ENCODE measurements around the gene EPC1. TPM values are rescaled to one million over a fixed set of nuclear protein-coding genes. Genes with fewer than 3 reads are reported as not detected.

Gene EPC1
- total and polyA plus RNA-seq, 12 donors: 8.4 to 25.4 (median 19.0) TPM

DNA sequence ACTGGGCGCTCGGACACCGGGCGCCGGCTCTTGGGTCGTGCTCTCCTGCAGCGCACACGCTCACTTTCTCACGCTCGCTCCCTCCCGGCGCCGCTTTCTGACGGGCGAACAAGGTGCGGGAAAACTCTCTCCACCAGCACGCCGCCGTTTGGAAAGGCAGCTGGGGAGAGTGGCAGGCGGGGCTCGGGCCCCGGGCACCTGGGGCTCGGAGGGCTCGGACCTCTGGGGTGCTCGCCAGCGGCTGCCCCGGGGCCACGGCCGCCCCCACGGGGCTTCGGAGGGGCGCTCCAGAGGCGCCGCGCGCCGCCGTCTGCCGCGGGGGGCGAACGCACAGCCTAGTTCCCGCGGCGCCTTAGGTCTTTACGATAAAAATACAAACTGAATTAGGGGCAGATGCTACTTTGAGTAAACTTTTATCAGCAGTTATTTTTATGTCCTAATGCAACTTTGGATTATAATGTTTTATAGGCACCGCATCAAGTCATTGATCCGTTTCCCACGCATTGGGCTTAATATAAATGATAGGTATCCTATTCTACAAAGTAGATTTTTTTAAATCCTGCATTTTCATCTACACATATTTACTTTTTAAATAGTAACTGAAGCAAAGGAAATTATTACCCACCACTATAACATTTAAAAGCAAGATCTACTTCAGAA is 535 bp upstream of the EPC1 start:
- DNase-seq (no peak), ATAC-seq (peak in 2 of 8 donors; percentile 0 to 5)
- TF ChIP-seq, protein P1, sequence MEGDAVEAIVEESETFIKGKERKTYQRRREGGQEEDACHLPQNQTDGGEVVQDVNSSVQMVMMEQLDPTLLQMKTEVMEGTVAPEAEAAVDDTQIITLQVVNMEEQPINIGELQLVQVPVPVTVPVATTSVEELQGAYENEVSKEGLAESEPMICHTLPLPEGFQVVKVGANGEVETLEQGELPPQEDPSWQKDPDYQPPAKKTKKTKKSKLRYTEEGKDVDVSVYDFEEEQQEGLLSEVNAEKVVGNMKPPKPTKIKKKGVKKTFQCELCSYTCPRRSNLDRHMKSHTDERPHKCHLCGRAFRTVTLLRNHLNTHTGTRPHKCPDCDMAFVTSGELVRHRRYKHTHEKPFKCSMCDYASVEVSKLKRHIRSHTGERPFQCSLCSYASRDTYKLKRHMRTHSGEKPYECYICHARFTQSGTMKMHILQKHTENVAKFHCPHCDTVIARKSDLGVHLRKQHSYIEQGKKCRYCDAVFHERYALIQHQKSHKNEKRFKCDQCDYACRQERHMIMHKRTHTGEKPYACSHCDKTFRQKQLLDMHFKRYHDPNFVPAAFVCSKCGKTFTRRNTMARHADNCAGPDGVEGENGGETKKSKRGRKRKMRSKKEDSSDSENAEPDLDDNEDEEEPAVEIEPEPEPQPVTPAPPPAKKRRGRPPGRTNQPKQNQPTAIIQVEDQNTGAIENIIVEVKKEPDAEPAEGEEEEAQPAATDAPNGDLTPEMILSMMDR (IDR thresholded peaks at IDR 0.05): peak in 3 of 9 donors; percentile 10 to 15 (median 13)
- H3K4me1 ChIP-seq: peaks cover 2 to 72% (median 55%) of the 10 kb centered on the region in 9 donors
- H3K27ac ChIP-seq: peak overlapping the region; percentile 100
- no peaks in the 10 kb centered on the region for H3K9me3 ChIP-seq
- whole genome bisulfite sequencing, 2 donors: 0% methylated on average over 42 to 49 of the region's 49 CpGs
- intact Hi-C loops (cut with DNase I): loop anchor here in 9 of 10 donors (2.0 to 10.0 kb wide), 6 partner anchors 83 to 419 kb away; partner anchors contain the start of genes ARHGAP12 (in 1 of the 9) and KIF5B (in 1 of the 9)
- no peaks in the 10 kb centered on the region for H3K27me3 ChIP-seq
- peak overlapping the region; percentile 87 to 99 (median 93) for H3K4me3 ChIP-seq
- H3K36me3 ChIP-seq: peaks cover 0 to 28% (median 3%) of the 10 kb centered on the region in 9 donors

DNA sequence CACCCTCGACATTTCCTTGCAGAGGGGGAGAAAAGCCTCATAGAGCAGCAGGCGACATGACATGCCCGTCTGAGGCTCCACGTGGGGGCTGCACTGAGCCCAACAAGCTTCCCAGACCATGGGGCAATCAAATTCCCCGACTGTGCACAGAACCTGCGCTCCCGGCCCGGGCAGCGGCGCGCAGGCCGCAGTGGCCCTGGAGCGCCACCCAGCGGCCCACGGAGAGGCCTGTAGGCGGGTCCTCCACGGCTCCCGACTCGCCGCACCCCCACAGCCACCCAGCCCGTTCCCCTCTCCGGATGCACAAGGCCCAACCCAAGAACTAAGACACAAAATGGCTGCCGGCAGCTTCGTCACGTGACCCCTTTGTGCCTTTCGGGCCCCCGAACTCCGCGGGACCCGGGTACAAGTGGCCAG is 816 bp downstream of the EPC1 start:
- ATAC-seq: peak; percentile 96 to 99 (median 97)
- peak overlapping the region; percentile 87 to 99 (median 93) for H3K4me3 ChIP-seq
- H3K4me1 ChIP-seq: peaks cover 6 to 79% (median 64%) of the 10 kb centered on the region in 9 donors
- 0% methylated on average over 30 of the region's 30 CpGs for WGBS, 2 donors
- TF ChIP-seq, protein P1 (IDR thresholded peaks at IDR 0.05): peak; percentile 96 to 100 (median 98)
- no peaks in the 10 kb centered on the region for H3K9me3 ChIP-seq
- peak overlapping the region; percentile 100 for H3K27ac ChIP-seq
- intact Hi-C loops (cut with DNase I): loop anchor here (1.0 to 10.0 kb wide), 7 partner anchors 81 to 417 kb away; partner anchors contain the start of genes ARHGAP12 (in 1 of the 10) and KIF5B (in 1 of the 10)
- peaks cover 0 to 28% (median 3%) of the 10 kb centered on the region in 9 donors for H3K36me3 ChIP-seq
- peak; percentile 95 to 97 for DNase-seq
- no peaks in the 10 kb centered on the region for H3K27me3 ChIP-seq

DNA sequence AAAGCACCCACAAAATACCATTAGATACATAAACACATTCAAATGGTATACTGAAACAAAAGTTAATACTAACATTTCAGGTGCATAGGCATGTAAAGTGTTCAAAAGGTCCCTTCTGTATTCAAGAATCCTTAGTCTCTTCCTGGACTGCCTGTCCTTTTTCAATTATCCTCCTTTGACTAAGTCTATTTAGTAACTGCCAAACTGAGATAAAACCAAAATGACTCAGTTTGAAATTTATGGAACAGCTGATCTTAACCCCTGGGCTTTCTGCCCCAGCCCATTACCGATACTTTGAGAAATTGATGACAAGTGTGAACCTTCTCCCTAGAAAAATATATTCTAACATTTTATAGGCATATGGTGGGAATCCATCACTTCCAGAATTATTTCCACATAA is 5.4 kb downstream of the EPC1 start:
- ATAC-seq: no peak
- TF ChIP-seq, protein P1 (IDR thresholded peaks at IDR 0.05): no peak
- Histone ChIP-seq H3K4me1 (peaks cover 6 to 93% (median 89%) of the 10 kb centered on the region in 9 donors), H3K27me3 (no peaks in the 10 kb centered on the region), H3K9me3 (no peaks in the 10 kb centered on the region), H3K36me3 (peaks cover 0 to 28% (median 3%) of the 10 kb centered on the region in 9 donors), H3K27ac (no peak overlapping the region), H3K4me3 (no peak overlapping the region)
- intact Hi-C loops (cut with DNase I): loop anchor here in 2 of 10 donors (10.0 kb wide), 2 partner anchors 77 to 287 kb away; partner anchors contain the start of gene KIF5B (in 1 of the 2)
- DNase-seq: no peak
- whole genome bisulfite sequencing, 2 donors: 67 to 70% methylated on average over 1 of the region's 1 CpG

DNA sequence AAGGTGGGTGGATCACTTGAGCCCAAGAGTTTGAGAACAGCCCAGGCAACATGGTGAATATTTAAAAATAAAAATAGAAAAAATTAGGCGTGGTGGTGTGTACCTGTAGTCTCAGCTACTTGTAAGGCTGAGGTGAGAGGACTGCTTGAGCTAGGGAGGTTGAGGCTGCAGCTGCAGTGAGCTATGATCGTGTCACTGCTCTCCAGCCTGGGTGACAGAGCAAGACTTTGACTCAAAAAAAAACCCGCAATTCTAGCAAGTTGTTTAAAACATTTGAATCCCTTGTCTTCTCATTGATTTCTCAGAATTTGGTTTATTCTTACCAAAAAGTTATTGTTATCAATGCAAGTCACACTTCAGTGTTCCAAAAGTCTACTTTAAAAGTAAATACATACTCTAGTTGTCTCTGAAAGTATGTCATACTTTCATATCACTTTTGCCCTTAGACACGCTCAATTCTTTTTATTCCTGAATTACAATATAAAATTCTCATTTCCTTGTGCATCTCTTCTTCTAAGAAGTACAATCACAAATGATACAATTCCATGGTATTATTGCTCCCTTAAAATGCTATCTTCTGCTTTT is 6.3 kb downstream of the EPC1 start:
- intact Hi-C loops (cut with DNase I): loop anchor here in 2 of 10 donors (10.0 kb wide), 2 partner anchors 76 to 286 kb away; partner anchors contain the start of gene KIF5B (in 1 of the 2)
- Histone ChIP-seq H3K4me3 (no peak overlapping the region), H3K9me3 (no peaks in the 10 kb centered on the region), H3K27ac (no peak overlapping the region), H3K4me1 (peaks cover 6 to 100% (median 97%) of the 10 kb centered on the region in 9 donors), H3K36me3 (peaks cover 0 to 28% (median 3%) of the 10 kb centered on the region in 9 donors), H3K27me3 (no peaks in the 10 kb centered on the region)
- no peak for ATAC-seq
- 47 to 49% methylated on average over 4 of the region's 4 CpGs for WGBS, 2 donors
- no peak for DNase-seq
- TF ChIP-seq, protein P1 (IDR thresholded peaks at IDR 0.05): no peak

Measured in heart right ventricle (tissue), 16 donors.